UCSD-AML1 (cell line): ENCODE measurements around the gene PLA2G4D.

Experiments
- DNase-seq: peaks from one replicate; lab custom pipeline; 2025; ENCODE audit not compliant: unreplicated experiment; lab: John Stamatoyannopoulos, UW

Gene PLA2G4D

GRCh38 chr15:42094512-42094963, at the start of gene PLA2G4D:
PLA2G4D (minus strand) TSS chr15:42094562; CDS start chr15:42094459, 103 bp downstream.
- no peak for DNase-seq

GRCh38 chr15:42143356-42143755, 49.0 kb upstream of the PLA2G4D start:
- no peak for DNase-seq

- DNase-seq: no peak
Measured at GRCh38 chr15:42141795-42142667, 47.7 kb upstream of the PLA2G4D start.

- no peak for DNase-seq
Measured at GRCh38 chr15:42141246-42141645, 46.9 kb upstream of the PLA2G4D start.

- DNase-seq: no peak
Measured at GRCh38 chr15:42140383-42141070, 46.2 kb upstream of the PLA2G4D start.

GRCh38 chr15:42139596-42139995, 45.2 kb upstream of the PLA2G4D start:
- no peak for DNase-seq

GRCh38 chr15:42138968-42139386, 44.6 kb upstream of the PLA2G4D start:
- DNase-seq: no peak

GRCh38 chr15:42138411-42138810, 44.0 kb upstream of the PLA2G4D start:
- no peak for DNase-seq

- no peak for DNase-seq
Measured at GRCh38 chr15:42137461-42138261, 43.3 kb upstream of the PLA2G4D start.

GRCh38 chr15:42136513-42136912, 42.2 kb upstream of the PLA2G4D start:
- DNase-seq: no peak

GRCh38 chr15:42135351-42135750, 41.0 kb upstream of the PLA2G4D start:
- no peak for DNase-seq

- DNase-seq: no peak
Measured at GRCh38 chr15:42134617-42135245, 40.4 kb upstream of the PLA2G4D start.

- peak; percentile 71 for DNase-seq
Measured at GRCh38 chr15:42133886-42134502, 39.6 kb upstream of the PLA2G4D start.

GRCh38 chr15:42133356-42133755, 39.0 kb upstream of the PLA2G4D start:
- DNase-seq: no peak

- DNase-seq: no peak
Measured at GRCh38 chr15:42131826-42132806, 37.8 kb upstream of the PLA2G4D start.

- DNase-seq: no peak
Measured at GRCh38 chr15:42131006-42131405, 36.6 kb upstream of the PLA2G4D start.

- no peak for DNase-seq
Measured at GRCh38 chr15:42130246-42130986, 36.1 kb upstream of the PLA2G4D start.

- no peak for DNase-seq
Measured at GRCh38 chr15:42129364-42129763, 35.0 kb upstream of the PLA2G4D start.

GRCh38 chr15:42128476-42128875, 34.1 kb upstream of the PLA2G4D start:
- DNase-seq: no peak
